GM12801 (cell line): ENCODE results near the gene TTLL1.

Experiments
- CTCF ChIP-seq: IDR thresholded peaks from one replicate; pipeline ENCODE4 v1.5.1; 2011; ENCODE audit warnings: control low read depth; ENCODE audit not compliant: insufficient read length; ENCODE audit errors: extremely low read depth

The TTLL1 gene

GRCh38 chr22:43001271-43002201, 87.7 kb downstream of the TTLL1 start:
- no peak for TF ChIP-seq CTCF

GRCh38 chr22:43000441-43001175, 88.6 kb downstream of the TTLL1 start:
- TF ChIP-seq CTCF: no peak

GRCh38 chr22:42997582-42998090, 91.6 kb downstream of the TTLL1 start:
- no peak for TF ChIP-seq CTCF

GRCh38 chr22:42996646-42997365, 92.4 kb downstream of the TTLL1 start:
- TF ChIP-seq CTCF: no peak

GRCh38 chr22:42994917-42995562, 94.2 kb downstream of the TTLL1 start:
- no peak for TF ChIP-seq CTCF

- TF ChIP-seq CTCF: no peak
Observed at GRCh38 chr22:42994276-42994916, 94.8 kb downstream of the TTLL1 start.
